Ovary (tissue), 9 donors: ENCODE measurements around the gene EIF3K. TPM values are rescaled to one million over a fixed set of nuclear protein-coding genes. Genes with fewer than 3 reads are reported as not detected.

ENCODE experiments used
- DNase-seq, 5 donors: peaks; one replicate each; pipeline ENCODE4 v3.0.0-alpha.2; 2019 to 2020
- H3K27ac ChIP-seq, 2 donors: fragments of 200-600 bp; one replicate each; pipeline versions ENCODE4 v1.5.1 to v1.8.0; 2019 to 2022
- H3K27me3 ChIP-seq: fragments of 200-600 bp; one replicate; pipeline ENCODE4 v1.8.0; 2022
- H3K36me3 ChIP-seq: fragments of 200-600 bp; sonication (generic); one replicate; pipeline ENCODE4 v1.5.1; 2019
- H3K4me1 ChIP-seq: one replicate; pipeline ENCODE4 v1.8.1; 2013; ENCODE audit warnings: mild to moderate bottlenecking, moderate library complexity; ENCODE audit not compliant: insufficient read depth
- H3K4me3 ChIP-seq: fragments of 200-600 bp; sonication (generic); one replicate; pipeline ENCODE4 v1.5.1; 2017
- H3K9me3 ChIP-seq, 2 donors: fragments of 200-600 bp in 1 of 2; sonication (generic) in 1 of 2; one replicate each; pipeline versions ENCODE4 v1.5.1 to v1.8.1; 2013 to 2019; ENCODE audit warnings: mild to moderate bottlenecking in 1 of 2, moderate library complexity in 1 of 2
- CTCF ChIP-seq, 3 donors: fragments of 450-650 bp in 2 of 3; fragments of 200-600 bp in 1 of 3; IDR thresholded peaks; one replicate each; pipeline versions ENCODE4 v1.5.1 to v1.8.0; 2016 to 2022; ENCODE audit warnings: antibody characterized with exemption in 3 of 3, mild to moderate bottlenecking in 1 of 3
- EP300 ChIP-seq: sonication (generic); formaldehyde crosslinking; IDR thresholded peaks from one replicate; pipeline ENCODE4 v1.6.1; 2017; ENCODE audit warnings: antibody characterized with exemption
- POLR2A ChIP-seq: fragments of 450-650 bp; IDR thresholded peaks from one replicate; pipeline ENCODE4 v1.6.1; 2017; ENCODE audit warnings: antibody characterized with exemption, mild to moderate bottlenecking, moderate library complexity
- WGBS, 3 donors: extraction: QIAGEN DNeasy Blood & Tissue Kit in 1 of 3; methylation state at CpG; one replicate each; pipeline versions ENCODE4 v1.1.5 to v1.1.7; 2013 to 2017; 5-methylcytosine and 5-hydroxymethylcytosine counted together
- intact Hi-C, 4 donors: fragments of 100-400 bp; cut with DNase I; formaldehyde crosslinking; loops; one replicate each; pipeline versions ENCODE4 v1.11.0 to v1.15.1; 2022 to 2023
- polyA plus RNA-seq, 2 donors: library from polyadenylated mRNA; stranded (reverse); fragments of 200-250 nt in 1 of 2; fragments of 350-450 nt in 1 of 2; fragmentation: Illumina TruSeq in 1 of 2; extraction: RNeasy Lipid Tissue Mini Kit (QIAGEN cat#74804) in 1 of 2; gene quantifications; one replicate each; pipeline ENCODE4 v1.2.3, GENCODE V29; 2013 to 2014
- total RNA-seq, 7 donors: library from RNA; depleted of rRNA in 2 of 7; stranded (reverse); fragments of >200 nt in 2 of 7; fragmentation: NEBNext Ultra II Directional in 3 of 7; extraction: Animal tissue kit (Norgen Biotek cat#: 25700) in 3 of 7; gene quantifications; one replicate each; pipeline versions ENCODE4 v1.1.0 to v1.2.4, GENCODE V29; 2016 to 2023
- donor health status: DM: no; HTN: no; CAD: no; lungs with moderate emphysema.
- donor health status: DM: no; HTN: no; CAD: no.
- donor health status: Bipolar disorder and iron deficiency.
- donor health status: DM: yes; HTN: yes; CAD: no.
- donor health status: DM: no; HTN: no; CAD: no.
- donor health status: DM: yes; HTN: yes; CAD: no.

Gene EIF3K
- total and polyA plus RNA-seq, 9 donors: 215 to 527 (median 267) TPM

GRCh38 chr19:38606131-38606530 lies 12.9 kb upstream of the EIF3K start:
- WGBS, 3 donors: 74 to 83% (median 76%) methylated on average over 6 of the region's 6 CpGs
- Histone ChIP-seq H3K9me3 (no peaks in the 10 kb centered on the region), H3K4me1 (no peaks in the 10 kb centered on the region), H3K36me3 (no peaks in the 10 kb centered on the region), H3K4me3 (no peak overlapping the region), H3K27ac (no peak overlapping the region), H3K27me3 (no peaks in the 10 kb centered on the region)
- intact Hi-C loops: loop anchor here in 1 of 4 donors (10.0 kb wide), 1 partner anchor 91 kb away; no protein-coding TSS in a partner anchor
- TF ChIP-seq POLR2A (no peak), CTCF (IDR thresholded peaks at IDR 0.05) (no peak), EP300 (no peak)
- no peak for DNase-seq

GRCh38 chr19:38614289-38614688 lies 4.7 kb upstream of the EIF3K start:
- intact Hi-C loops: no loop called here
- Histone ChIP-seq H3K4me1 (peaks cover 5% of the 10 kb centered on the region), H3K36me3 (no peaks in the 10 kb centered on the region), H3K4me3 (no peak overlapping the region), H3K27me3 (no peaks in the 10 kb centered on the region), H3K27ac (no peak overlapping the region), H3K9me3 (no peaks in the 10 kb centered on the region)
- 63 to 70% (median 64%) methylated on average over 3 of the region's 3 CpGs for WGBS, 3 donors
- DNase-seq: peak in 1 of 5 donors; percentile 24
- TF ChIP-seq POLR2A (no peak), EP300 (no peak), CTCF (IDR thresholded peaks at IDR 0.05) (no peak)

GRCh38 chr19:38615007-38615581 lies 3.9 kb upstream of the EIF3K start:
- TF ChIP-seq CTCF (IDR thresholded peaks at IDR 0.05) (no peak), EP300 (no peak)
- Histone ChIP-seq H3K27me3 (no peaks in the 10 kb centered on the region), H3K4me1 (peaks cover 11% of the 10 kb centered on the region), H3K27ac (no peak overlapping the region), H3K9me3 (no peaks in the 10 kb centered on the region), H3K4me3 (no peak overlapping the region), H3K36me3 (no peaks in the 10 kb centered on the region)
- 67 to 68% (median 67%) methylated on average over 7 of the region's 7 CpGs for WGBS, 3 donors
- no peak for DNase-seq
- intact Hi-C loops: no loop called here

GRCh38 chr19:38616265-38616664 lies 2.7 kb upstream of the EIF3K start:
- intact Hi-C loops: no loop called here
- no peak for DNase-seq
- Histone ChIP-seq H3K4me1 (peaks cover 12% of the 10 kb centered on the region), H3K9me3 (no peaks in the 10 kb centered on the region), H3K27ac (no peak overlapping the region), H3K36me3 (no peaks in the 10 kb centered on the region), H3K4me3 (no peak overlapping the region), H3K27me3 (no peaks in the 10 kb centered on the region)
- WGBS, 3 donors: 90 to 94% (median 91%) methylated on average over 6 of the region's 6 CpGs
- no peak for TF ChIP-seq EP300
- TF ChIP-seq POLR2A: no peak
- no peak for TF ChIP-seq CTCF (IDR thresholded peaks at IDR 0.05)
